Measurements from ENCODE around the gene SLC22A7.

- TF ChIP-seq CTCF (IDR thresholded peaks at IDR 0.05 in 4 of 5, conservative IDR thresholded peaks at IDR 0.05 in 1 of 5) (no peak), POLR2A (IDR thresholded peaks at IDR 0.05) (no peak)
Observed at GRCh38 chr6:43304361-43304760, 6.3 kb downstream of the SLC22A7 start.

All from gastrocnemius medialis (tissue), 4 donors.